GM20000 (cell line): ENCODE results near the gene CFAP61.

Source experiments
- DNase-seq: peaks from one replicate; pipeline ENCODE4 v3.0.0; 2012; ENCODE audit warnings: low spot score
- TF ChIP-seq, protein P1 (sequence below): IDR thresholded peaks from 2 replicates; pipeline ENCODE4 v1.5.1; 2012; ENCODE audit warnings: mild to moderate bottlenecking, control low read depth; ENCODE audit errors: extremely low read depth, missing control alignments

The CFAP61 gene

DNA sequence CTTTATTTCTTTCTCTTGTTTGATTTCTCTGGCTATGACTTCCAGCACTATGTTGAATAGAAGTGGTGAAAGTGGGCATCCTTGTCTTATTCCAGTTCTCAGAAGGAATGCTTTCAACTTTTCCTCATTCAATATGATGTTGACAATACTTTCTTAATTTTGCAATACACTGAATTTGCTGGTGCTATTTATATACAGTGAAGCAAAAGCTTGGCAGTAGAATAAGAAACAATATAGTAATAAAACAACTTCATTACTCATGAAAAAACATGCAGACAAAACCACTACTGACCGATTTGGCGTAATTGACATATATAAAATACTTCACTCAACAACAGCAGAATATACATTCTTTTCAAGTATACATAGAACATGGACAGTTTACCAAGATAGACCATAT is 96.4 kb downstream of the CFAP61 start:
- DNase-seq = no peak
- TF ChIP-seq, protein P1, sequence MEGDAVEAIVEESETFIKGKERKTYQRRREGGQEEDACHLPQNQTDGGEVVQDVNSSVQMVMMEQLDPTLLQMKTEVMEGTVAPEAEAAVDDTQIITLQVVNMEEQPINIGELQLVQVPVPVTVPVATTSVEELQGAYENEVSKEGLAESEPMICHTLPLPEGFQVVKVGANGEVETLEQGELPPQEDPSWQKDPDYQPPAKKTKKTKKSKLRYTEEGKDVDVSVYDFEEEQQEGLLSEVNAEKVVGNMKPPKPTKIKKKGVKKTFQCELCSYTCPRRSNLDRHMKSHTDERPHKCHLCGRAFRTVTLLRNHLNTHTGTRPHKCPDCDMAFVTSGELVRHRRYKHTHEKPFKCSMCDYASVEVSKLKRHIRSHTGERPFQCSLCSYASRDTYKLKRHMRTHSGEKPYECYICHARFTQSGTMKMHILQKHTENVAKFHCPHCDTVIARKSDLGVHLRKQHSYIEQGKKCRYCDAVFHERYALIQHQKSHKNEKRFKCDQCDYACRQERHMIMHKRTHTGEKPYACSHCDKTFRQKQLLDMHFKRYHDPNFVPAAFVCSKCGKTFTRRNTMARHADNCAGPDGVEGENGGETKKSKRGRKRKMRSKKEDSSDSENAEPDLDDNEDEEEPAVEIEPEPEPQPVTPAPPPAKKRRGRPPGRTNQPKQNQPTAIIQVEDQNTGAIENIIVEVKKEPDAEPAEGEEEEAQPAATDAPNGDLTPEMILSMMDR = no peak

DNA sequence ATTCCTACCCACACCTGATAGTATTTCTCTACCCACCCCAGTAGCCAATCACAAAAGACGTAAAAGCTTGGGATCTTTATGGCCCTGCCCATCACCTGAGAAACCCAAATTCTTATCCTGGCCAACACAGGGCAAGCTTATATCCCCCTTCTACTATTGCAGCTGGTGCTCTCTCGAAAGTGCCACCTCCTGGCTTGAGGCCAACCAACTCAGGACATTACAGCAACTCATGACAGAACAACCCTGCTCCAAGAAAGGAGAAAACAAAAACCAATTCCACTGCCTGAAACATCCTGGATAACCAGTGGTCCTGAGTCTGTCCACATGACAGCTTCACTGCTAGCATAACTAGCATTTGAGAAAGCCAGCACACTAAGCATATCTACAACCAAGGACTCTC is 97.9 kb downstream of the CFAP61 start:
- TF ChIP-seq, protein P1 = no peak

DNA sequence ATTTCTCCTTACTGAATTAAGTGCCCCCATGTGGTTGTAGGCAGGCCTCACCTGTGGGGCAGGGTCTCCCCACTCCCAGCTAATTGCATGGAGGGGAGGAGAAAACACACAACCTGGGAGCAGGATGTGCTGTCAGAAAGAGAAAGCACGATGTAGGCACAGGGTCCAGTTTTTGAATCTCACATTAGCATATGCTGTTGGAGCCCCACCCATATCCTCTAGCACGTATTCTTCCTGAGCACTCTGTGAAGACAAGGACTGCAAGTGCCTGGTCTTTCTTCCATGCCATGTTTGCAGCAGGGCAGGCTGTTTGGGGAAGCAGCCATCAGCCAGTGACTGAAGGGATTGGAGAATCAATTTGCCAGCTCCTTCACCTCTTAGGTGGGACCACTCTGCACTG is 108.2 kb downstream of the CFAP61 start:
- TF ChIP-seq, protein P1 = no peak
- no peak for DNase-seq

More for the DNA sequence above, 97.9 kb downstream of the CFAP61 start:
- DNase-seq = no peak

DNA sequence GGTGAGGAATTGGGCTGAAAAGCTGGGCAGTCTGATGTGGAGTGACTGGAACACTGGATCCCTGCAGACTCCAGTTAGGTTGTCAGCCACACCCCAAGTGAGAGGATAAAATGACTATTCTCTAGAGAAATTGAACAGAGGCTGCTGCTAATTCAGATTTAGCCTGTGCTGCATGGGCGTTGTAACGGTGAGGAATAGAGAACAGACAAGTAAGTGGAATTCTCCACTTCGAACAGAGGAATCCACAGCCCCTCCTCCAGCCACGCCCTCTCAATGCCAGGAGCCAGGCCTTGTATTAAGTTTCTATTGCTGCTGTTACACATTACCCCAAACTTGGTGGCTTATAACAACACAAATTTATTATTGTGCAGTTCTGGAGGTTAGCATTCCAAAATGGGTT is 109.3 kb downstream of the CFAP61 start:
- DNase-seq = no peak
- TF ChIP-seq, protein P1 = no peak

DNA sequence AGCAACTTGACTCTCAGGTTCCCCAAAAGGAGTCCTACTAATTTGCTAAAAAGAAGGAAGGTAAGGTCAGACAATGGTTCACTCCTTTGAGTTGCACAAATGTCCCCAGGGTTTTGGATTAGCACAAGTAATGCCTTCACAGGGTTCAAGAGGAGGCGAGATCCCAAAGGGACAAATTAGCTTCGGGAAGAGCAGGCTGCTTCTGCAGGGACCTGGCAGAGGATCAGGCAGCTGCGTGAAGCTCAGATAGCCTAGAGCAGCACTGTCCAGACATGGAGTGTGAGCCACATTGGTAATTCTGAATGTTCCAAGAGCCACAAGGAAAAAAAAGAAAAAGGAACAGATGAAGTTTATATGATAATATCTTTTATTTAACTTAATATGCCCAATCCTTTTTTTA is 115.4 kb downstream of the CFAP61 start:
- TF ChIP-seq, protein P1 = no peak

DNA sequence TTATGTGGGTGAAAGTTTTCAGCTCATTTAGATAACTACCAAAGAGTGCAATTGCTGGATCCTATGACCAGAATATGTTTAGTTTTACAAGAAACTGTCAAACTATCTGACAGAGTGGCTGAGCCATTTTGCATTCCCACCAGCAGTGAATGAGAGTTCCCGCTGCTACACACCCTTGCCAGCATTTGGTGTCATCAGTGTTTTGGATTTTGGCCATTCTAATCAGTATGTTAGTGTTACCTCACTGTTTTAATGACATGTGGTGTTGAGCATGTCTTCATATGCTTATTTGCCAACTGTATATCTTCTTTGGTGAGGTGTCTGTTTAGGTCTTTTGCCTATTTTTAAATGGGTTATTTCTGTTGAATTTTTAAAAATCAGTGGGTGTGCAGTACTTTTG is 120.9 kb downstream of the CFAP61 start:
- DNase-seq = no peak
- TF ChIP-seq, protein P1 = no peak

More for the DNA sequence above, 115.4 kb downstream of the CFAP61 start:
- no peak for DNase-seq

DNA sequence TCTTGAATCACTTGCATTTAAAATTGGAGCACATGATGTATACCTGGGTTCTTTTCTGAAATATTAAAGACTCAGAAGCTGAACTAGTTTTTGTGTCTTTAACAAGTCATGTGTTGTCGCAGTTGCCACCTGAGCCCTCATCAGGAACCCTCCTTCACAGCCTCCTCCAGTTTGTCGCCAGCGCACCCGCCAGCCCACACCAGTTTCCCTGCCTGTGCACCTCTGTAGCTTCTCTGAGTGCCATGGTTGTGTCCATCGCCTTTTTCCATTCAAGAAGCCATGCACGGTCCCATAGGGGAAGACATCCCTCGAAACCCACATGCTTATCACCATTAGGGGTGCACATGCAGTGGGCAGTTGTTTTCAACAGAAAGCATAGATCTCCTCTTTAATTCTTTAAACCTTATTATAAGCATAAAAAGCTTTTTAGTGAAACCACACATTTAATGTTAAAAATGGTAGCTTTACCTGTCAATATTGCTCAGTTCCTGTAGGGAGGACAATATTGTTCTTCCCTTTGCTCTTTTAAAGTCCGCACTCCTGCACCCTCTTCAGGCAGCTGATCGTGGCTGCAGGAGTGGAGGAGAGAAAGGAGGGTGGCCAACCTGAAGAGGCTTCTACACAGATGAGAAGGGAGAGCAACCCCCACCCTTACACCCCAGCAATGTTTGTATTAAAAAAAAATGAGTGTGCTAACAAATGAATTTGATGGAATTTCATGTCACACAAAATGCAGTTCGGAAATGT is 121.9 kb downstream of the CFAP61 start:
- TF ChIP-seq, protein P1 = no peak

More for the DNA sequence above, 121.9 kb downstream of the CFAP61 start:
- no peak for DNase-seq
